NB4 (cell line): Measurements from ENCODE around the gene TP53.

Source experiments
- CTCF ChIP-seq: IDR thresholded peaks from one replicate; pipeline ENCODE4 v1.5.1; 2012; ENCODE audit warnings: low read depth, low read length
- MAX ChIP-seq: IDR thresholded peaks from 2 replicates; pipeline ENCODE4 v1.6.1; 2011; ENCODE audit warnings: low read depth, low read length
- MYC ChIP-seq: IDR thresholded peaks from 2 replicates; pipeline ENCODE4 v1.6.1; 2011; ENCODE audit warnings: low read depth, low read length
- POLR2A ChIP-seq: IDR thresholded peaks from 2 replicates; pipeline ENCODE4 v1.6.1; 2011; ENCODE audit warnings: mild to moderate bottlenecking; ENCODE audit not compliant: insufficient read length; ENCODE audit errors: extremely low read depth

GRCh38 chr17:7732981-7733539 is 45.8 kb upstream of the TP53 start:
- no peak for TF ChIP-seq CTCF
- no peak for TF ChIP-seq MAX
- no peak for TF ChIP-seq POLR2A
- no peak for TF ChIP-seq MYC
